GM19455 (cell line): ENCODE results near the gene DGKI.
A peak's percentile ranks its signal among the peaks of the same experiment; 100 is the strongest.

Experiments used
- ATAC-seq: cut with Tn5 transposase; IDR thresholded peaks from one replicate; pipeline ENCODE4 v1.9.1; 2021; ENCODE audit not compliant: unreplicated experiment

Gene DGKI

DNA sequence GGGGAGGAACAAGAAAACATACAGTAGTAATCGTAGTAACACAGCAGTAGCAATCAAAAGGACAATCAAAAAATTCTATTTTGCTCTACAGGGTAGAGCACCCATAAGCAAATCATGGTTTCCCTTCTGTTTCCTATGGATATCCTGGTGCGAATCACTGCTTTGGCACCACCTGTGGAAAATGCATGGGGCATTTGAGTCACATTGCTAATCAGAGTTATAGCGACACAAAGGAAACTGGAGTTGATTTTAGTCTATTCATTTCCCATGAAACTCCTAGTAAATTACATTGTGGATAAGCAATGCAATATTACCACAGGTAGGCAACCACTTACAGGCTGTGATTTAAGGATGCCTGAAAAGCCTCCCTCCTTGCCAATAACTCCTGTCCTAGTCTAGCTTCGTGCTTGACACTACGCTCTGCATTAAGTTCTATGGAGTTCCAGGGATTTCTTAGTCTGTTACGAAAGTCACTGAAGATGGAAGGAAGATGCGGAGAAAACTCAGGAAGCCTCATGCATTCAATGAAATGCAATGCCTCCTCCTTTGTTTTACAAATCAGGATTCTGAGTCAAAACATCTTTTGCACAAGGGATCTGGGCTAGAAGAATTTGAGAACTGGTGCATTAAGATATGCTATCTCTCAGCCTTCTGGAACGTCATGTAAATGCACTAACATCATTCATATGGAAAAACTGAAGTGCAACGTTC lies 188.4 kb downstream of the DGKI start:
- ATAC-seq, result no peak

DNA sequence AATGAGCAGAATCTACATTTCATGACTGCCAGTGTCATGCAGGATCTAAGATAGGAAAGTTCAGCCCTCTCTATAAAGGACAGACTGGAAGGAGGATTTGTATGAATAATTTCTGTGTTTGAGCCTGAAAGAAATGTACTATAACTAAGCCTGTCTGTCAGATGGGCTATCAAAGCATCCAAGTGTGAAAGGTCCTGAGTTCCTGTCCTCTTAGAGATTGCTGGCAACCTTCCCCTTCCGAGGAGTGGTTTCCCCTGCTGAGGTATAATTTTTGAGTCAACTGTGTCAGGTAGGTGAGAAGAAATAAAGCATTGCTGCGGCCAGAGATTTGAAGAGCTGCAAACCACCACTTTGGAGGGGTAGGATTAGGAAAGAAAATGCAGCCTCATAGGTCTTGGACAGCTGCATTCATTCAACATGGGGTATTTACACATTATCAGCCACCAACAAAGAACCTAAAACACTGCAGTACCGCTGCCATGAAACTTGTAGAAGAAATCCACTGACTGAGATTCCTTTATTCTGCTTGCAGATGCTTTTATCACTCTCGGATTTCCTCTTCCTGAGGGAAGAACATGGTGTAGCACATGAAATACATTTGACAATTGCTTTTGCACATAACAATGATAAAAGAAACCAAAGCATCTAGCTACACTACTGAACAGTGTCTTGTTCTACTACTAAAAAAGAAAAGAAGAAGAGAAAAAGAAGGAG lies 189.1 kb downstream of the DGKI start:
- no peak for ATAC-seq

DNA sequence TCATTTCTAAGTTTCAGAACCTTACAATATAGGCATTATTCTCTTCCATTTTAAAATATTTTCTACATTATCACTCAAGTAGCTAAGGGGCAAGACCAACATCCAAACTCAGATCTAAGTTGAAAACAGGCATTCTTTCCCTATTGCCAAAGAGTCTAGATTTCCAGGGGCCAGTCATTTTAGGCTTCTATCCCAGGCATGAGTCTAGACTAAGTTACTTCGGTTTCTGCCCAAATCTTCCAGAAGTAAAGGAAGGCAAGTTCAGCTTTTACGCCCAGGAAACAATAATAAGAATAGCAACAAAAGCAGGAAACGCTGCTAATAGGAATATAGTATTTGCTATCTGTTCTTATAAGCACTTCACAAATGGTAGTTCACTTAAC lies 189.9 kb downstream of the DGKI start:
- ATAC-seq, result no peak

DNA sequence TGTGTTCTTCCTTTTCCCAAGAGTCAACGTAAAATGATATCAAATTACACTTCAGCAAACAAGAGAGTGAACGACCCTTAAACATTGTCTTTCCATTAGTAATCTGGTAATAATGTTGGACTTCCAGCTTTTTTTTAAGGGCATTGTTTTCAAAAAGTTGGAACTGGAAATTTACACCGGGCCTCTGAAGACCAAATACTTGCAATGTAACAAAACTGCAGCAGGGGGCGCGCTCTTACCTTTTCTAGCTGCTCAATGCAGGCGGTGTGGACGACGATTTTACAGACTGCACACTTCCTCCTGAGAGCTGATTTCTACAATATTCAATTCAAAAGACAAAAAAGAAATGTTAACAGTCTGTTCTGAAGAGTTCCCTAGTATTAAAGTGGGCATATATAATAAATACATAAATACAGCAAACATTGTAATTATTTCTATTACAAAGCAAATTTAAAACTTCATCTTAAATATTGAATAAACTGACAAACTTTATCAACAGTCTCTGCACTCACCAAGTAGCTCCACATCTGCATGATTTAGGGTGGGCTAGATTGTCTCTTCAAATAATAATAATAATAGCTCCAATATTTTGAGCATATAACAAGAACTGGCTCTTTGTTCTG lies 190.4 kb downstream of the DGKI start:
- peak; percentile 78 for ATAC-seq

DNA sequence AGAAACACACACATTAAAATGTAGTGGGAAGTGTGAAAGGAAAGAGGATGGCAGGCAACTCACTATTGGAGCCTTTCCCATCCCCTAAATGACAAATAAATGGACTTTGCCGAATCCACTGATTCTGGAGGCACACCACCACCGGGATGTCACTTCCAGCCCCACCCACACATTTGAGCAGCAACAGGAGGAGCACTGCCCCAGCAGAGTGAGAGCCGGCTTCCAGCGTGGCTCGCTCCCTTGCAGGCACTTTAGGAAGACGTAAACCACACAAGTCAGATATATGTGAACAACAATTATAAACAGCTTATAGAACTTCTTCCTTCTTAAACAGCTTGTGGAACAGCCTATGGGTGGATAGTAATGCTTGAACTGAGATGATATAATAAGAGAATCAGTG lies 191.0 kb downstream of the DGKI start:
- ATAC-seq, result no peak

DNA sequence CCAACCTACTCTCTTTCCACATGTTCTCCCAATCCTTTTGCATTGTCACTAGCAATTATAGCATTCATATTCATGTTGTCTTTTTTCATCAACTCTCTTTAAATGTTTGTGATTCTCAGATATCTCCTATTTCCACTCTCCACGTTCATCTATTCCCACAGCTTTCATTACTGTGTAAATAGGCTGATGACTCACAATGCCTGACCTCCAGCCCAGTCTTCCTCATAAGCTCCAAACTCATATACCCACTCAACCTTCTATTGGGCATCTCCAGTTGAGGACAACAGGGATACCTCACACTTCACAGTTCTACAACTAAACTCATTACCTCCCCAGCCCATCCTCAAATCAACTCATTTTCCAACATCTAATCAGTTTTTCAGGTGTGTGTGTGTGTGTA lies 194.1 kb downstream of the DGKI start:
- ATAC-seq, result no peak

DNA sequence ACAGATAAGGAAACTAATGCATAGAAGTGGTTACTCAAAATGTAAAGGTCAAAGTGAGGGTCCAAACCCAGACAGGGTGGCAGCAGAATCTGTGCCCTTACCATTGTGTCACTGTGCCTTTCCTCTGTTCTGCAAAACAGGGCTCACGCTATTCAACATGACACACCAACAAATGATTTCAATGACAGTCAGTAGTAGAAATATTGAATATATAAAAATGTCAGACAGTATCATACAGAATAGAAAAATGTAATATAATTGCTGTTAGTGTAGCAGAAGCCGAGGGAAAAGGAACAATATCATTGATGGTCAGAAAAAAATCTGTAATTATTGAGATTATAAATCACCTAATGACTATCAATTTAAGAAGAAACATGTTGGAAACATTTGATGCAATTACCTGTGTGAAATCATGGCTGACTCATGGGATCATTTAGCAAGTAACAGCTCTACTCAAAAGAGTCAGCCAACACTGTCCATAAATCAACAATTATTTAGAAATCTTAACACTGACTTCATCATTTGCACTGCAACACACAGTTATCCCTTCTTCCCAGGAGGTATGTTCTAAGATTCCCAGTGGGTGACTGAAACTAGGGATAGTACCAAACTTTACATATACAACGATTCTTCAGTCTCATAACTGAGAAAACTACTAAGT lies 198.7 kb downstream of the DGKI start:
- no peak for ATAC-seq

DNA sequence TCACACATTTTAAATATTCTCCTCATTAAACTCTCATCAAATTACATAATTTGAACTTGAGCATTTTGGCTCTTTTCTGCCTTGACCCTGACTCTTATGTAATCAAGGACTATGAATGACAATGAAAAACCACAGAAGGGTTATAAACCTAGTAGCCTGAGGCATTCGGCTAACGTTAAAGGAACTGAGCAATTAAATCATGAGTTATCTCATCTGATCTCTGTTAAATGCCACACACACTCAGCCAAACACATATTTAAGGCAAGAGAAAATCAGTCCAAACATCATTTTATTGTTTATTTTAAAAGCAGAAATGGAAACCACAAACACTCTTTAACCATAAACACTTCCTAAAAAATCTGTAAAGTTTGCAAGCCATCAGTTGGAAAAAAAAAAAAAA lies 204.3 kb downstream of the DGKI start:
- ATAC-seq, result no peak

DNA sequence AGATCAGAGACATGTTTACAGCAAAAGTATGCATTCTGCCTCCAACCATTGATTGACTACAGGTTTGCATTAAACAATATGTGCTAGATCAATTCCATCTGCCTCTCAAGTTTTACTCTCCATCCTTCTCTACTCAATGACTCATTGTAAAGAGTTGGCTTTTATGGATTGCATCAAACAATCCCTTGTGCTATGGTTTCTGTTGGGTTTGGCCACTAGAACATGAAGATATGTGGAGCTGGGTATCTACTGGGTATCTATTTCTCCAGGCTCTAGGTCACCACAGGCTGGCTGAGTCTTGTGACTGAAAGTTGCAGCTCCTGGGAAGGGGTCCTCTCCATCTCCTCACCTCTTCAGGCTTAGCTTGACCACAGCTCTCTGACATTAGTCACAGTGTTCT lies 204.7 kb downstream of the DGKI start:
- no peak for ATAC-seq

DNA sequence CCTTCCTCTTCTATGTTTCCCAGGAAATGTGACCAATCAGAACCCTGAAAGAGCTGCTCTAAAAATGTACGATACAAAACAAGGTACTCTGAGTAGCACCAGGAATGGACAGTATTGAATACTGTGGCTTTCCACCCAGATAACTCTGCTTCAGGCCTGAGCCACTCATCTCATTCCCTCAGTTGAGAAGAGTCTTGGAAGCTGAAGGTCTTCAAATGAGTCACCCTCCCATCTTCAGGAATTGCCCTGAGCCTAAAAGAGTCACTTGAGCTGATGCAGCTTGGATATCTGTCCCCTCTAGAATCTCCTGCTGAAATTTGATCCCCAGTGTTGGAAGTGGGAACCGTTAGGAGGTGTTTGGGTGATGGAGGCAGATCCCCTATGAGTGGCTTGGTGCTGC lies 210.4 kb downstream of the DGKI start:
- no peak for ATAC-seq

DNA sequence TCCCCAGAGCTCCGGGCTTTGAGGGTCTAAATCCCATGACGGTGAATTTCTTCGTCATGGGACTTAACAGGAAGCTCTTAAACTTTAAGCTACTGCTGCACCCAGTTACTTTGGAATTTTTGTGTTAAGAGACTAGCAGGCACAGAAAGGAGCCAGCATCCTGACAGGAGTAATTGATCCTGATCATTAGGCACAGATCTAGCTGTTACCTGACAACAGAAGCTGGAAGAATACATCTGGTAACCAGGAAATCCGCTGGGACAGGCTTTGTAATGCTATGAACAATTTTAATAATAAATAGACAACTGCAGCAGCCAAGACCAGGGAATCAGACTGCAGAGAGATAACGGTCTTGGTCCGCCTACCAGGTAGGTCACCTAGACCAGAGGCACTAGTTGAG lies 210.9 kb downstream of the DGKI start:
- no peak for ATAC-seq

DNA sequence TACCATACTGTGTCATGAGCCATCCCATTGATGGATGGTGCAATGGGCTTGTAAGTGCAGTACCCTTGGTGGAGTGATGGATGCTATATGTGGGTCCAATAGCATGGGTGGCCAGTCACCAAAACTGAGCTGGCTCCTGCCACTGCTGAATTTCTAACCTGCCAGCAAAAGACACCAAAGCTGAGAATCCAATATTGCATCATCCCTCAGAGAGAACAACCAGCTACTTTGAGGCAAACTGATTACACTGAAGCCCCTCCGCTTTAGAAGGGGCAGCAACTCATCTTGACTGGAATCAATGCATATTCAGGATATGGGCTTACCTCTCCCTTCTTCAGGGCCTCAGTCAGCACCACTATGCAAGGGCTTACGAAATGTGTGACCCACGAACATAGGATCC lies 211.6 kb downstream of the DGKI start:
- no peak for ATAC-seq

DNA sequence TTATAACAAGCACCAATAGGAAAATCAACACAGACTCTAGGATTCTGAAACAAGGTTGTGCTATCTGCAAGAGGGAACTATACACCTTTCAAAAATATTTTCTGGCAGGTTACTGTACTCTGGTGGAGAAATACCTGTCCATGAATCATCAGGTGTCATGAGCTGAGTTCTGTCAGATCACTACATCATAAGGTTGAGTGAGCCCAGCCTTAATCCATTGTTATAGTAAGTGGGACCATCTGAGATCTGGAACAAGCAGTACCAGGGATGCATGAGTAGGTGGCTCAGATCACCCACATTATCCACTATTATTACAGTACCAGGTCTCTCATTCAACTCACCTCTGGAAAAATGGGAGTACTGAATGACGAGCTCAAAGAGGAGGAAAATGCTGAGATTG lies 212.4 kb downstream of the DGKI start:
- no peak for ATAC-seq

DNA sequence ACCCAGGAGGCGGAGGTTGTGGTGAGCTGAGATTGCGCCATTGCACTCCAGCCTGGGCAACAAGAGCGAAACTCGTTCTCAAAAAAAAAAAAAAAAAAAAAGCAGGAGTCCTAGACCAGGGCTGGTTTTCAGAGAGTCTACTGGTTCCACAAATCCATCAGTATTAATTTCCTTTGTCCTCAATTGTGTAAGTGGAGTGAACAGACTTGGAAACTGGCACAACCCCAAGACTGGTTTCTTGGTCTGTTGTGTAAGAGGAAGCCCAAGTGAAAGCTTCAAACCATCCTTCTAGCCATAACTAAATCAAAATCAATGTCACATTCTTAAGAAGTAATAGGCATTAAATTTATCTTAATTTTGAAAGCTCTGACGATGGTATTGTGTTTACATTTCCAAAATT lies 213.6 kb downstream of the DGKI start:
- ATAC-seq, result no peak

DNA sequence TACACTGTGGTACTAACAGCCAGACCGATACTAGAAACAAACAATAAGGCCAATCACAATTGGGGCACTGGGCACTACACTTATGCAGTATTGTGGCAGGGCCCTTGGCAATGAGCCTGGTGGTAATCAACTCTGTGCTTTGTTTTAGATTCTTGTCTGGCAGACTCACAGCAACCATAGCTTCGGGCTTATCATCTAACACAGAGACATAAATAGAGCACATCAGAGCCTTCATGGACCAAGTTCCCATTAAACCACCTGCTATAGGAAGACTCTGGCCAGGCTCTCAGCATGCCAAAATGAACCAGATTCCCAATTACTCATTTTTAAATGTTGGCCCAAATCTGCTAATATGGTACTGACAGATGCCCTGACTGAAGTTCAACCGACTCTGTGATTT lies 218.6 kb downstream of the DGKI start:
- ATAC-seq, result no peak

DNA sequence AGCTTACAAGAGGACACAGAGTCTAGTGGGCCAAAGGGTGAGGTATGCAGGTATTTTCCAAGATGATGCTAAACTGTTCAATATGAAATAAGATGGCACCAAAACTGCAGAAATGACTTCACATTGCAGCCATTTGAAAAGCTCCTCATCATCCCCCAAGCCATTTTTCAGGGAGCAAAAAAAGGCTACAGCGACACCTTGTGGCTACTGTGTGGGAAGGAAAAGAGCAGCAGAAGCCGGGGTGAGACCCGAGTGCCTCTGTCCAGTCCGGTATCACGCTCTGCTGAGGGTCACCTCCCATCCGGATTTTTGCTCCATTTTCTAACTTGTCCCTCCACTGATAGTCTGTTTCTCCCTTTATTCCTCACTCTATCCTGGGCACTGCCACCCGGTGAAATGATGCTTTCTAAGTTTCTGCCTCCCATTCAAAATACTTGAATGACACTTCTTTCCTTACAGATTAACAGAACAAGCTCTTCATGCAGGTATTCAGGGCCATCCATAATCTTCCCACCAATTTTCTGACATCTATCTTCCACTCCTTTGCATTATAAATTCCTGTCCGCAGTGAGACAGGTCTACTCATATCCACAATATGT lies 220.2 kb downstream of the DGKI start:
- peak; percentile 77 for ATAC-seq

DNA sequence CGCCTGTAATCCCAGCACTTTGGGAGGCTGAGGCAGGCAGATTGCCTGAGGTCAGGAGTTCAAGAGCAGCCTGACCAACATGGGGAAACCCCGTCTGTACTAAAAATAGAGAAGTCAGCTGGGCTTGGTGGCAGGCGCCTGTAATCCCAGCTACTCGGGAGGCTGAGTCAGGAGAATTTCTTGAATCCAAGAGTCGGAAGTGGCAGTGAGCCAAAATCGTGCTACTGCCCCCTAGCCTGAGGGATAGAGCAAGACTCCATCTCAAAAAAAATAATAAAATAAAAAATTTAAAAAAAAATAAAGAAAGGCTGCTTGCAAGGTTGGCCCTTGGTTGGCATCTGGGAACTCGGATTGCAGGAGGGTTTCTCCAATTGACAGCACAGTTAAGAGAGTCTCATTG lies 221.6 kb downstream of the DGKI start:
- no peak for ATAC-seq

DNA sequence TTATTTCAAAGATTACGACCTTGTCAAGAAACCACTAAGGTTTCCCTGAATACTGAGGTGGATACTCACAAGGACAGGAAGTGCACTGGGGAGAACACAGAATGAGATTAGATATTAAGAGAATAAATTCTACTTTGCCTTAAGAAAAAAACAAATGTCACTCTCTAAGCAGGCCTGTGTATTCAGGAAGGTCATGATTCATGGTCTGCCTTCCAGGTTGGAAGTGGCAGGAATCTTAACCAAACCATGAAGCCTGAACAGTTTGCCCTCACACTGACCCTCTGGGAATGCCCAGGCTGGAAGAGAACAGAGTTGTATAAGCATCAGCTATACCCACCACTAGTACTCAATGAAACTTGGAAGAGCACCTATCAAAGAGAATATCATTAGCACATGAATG lies 227.6 kb downstream of the DGKI start:
- no peak for ATAC-seq

DNA sequence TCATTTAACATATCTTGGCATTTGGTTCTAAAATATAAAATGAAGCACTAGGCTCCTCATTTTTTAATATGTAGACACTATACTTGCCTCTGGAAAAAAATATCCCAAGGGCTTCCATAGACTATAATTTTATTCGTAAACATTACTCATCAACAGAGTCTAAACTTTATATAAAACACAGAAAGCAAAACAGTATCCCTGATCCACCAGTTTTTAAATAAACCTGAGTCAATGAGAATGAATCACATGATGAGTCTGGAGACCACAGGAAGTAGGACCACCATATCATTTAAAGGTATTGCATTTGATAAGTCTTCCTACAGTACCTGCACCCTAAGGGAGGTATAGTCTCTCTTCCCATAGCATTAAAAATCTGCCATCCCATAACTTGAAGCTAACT lies 228.0 kb downstream of the DGKI start:
- ATAC-seq, result no peak

DNA sequence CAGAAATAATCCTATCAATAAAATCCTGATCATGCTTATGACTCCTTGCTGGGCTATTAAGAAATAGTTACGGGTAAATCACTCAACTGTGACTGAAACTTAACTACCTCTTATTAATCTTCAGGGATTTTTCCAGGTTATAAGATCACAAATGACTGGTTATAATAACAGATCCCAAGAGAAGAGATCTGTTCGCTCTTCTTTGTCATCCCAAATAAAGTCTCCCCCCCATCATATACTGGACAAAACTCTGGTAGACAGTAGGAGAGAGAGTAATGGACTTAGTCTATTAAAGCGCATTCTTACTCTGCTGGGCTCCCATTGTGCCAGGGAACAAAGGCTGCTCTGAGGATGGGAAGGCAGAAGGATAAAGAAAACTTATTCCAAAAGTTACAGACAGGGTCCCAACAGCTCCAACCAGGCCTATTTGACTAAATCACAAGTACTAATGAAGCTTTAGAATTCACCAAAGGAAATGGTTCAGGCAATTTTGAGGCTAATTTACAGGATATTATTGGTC lies 233.7 kb downstream of the DGKI start:
- no peak for ATAC-seq

DNA sequence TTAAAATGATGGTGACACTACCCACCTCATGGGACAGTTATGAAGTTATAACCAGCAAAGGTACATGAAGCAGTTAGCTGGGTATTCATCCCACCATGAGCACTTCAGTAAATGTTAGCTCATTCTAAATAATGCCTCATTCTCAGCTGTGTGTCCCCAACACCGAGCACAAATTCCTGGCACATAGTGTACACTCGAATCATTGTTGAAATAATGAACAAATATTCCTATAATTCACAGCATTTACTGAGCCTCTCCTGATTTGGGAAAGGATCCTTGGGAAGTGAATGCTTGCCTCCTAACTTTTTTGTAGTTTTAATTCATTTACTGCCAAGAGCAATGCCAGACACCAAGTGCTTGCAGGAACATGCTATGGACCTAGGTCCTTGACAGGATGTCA lies 235.2 kb downstream of the DGKI start:
- no peak for ATAC-seq
